Activated CD4-positive, alpha-beta T cell treated with anti-CD3 and anti-CD28 coated beads, Interleukin-2, amount 50 U/mL, for 24 hours (primary cell): ENCODE results near the gene KCNK4.
"Not testable (repeated sequence)": the region's sequence is repeated elsewhere in the genome, so short reads cannot be mapped to it uniquely, and the experiment has no call there.

Experiments used
- DNase-seq, 2 donors: peaks; one replicate each; pipeline ENCODE4 v3.0.0-alpha.2; 2020; ENCODE audit warnings: low read depth in 1 of 2, low spot score in 1 of 2

The KCNK4 gene

DNA sequence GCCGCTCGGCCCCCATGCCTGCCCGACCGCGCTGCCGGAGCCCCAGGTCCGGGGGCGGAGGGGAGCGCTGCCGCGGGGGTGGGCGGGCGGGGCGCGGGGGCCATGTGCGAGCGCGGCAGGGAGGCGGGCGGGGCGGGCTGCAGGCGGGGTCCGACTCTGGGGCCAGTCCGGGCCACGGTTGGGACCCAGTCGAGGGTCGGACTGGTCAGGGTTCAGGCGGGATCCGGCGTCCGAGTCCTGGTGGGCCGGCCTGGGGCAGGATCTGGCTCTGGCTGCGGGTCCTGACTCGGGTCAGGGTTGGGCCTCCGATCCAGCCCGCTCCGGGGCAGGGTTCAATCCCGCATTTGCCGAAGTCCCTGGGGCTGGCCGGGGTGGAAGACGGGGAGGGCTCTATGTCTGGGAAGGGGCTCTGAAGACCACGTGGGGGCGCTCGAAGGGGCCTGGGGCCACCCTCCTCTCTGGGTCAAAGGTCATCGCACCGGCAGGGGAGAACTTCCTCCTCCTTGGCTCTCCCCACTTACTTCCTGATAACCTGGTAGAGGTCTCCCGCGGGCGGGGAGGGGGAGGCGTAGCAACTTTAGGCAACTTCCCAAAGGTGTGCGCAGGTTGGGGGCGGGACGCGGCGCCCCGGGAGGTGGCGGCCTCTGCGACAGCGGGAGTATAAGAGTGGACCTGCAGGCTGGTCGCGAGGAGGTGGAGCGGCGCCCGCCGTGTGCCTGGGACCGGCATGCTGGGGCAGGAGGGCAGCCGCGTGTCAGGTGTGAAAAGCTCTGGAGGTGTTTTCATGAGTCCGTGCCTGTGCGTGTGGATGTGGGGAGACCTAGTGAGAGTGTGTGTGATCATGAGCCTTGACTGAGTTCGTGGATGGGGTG is 14.8 kb downstream of the KCNK4 start:
- DNase-seq, result peak; percentile 56 to 61

GRCh38 chr11:64306563-64306875 is 15.4 kb downstream of the KCNK4 start:
- no peak for DNase-seq

- DNase-seq, result no peak
These were observed 15.9 kb downstream of the KCNK4 start for GRCh38 chr11:64306876-64307622.

DNA sequence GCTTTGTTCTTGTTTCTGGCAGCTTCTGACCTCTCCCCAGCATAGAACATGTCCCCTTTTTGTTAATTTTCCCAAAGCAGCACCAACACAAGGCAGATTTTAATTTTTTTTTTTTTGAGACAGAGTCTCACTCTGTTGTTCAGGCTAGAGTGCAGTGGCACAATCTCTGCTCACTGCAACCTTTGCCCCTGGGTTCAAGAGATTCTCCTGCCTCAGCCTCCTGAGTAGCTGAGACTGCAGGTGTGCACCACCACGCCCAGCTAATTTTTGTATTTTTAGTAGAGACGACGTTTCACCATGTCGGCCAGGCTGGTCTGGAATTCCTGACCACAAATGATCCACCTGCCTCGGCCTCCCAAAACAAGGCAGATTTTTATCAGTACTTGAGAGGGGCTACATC is 16.7 kb downstream of the KCNK4 start:
- DNase-seq, result not testable (repeated sequence)

- DNase-seq, result no peak
These were observed 21.8 kb downstream of the KCNK4 start for GRCh38 chr11:64312947-64313346.

DNA sequence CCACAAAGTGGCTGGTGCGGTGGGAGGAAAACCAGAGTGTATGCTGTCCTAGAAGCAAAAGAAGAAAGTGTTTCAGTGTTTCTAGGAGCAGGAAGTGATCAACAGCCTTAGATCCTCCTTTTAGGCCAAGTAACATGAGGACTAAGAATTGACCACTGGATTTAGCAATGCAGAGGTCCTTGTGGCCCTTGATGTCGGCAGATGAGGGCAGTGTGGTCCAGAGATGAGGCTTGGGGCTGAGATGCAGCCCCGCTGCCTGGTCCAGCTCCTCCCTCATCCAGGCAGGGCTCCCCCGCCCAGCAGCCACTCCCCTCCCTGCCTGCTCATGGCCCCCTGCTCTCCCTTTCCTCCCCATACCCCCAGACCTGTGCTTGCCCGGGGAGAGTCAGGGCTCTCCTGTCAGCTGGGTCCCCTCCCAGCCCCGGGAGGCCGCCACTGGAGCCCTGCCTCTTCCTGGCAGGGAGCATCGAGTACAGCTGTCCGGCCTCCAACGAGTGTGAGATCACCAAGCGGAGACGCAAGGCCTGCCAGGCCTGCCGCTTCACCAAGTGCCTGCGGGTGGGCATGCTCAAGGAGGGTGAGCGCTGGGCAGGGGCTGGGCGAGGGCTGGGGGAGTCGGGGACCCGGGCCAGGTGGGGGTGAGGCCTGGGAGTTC is 22.5 kb downstream of the KCNK4 start:
- DNase-seq, result no peak

DNA sequence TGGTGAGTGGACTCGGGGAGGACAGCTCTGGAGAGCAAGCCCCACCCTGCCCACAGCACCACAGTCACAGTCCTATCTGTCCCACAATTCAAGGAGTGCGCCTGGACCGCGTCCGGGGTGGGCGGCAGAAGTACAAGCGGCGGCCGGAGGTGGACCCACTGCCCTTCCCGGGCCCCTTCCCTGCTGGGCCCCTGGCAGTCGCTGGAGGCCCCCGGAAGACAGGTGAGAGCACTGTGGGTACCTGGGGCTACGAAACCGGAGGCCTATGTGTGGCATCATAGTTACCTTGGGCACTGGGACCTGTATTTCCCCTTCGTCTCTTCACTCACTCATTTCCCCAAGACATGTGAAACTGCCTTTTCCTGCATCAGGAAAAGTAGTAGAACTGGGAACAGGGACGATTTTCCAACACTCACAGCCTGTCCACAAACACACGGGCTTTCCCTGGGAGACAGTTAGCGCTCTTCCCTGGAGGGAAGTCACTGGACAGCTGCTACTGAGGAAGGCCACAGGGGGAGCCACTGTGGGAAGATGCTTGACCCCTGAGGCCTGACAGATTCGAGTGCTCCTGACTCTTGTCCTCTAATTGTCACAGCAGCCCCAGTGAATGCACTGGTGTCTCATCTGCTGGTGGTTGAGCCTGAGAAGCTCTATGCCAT is 23.2 kb downstream of the KCNK4 start:
- no peak for DNase-seq

DNA sequence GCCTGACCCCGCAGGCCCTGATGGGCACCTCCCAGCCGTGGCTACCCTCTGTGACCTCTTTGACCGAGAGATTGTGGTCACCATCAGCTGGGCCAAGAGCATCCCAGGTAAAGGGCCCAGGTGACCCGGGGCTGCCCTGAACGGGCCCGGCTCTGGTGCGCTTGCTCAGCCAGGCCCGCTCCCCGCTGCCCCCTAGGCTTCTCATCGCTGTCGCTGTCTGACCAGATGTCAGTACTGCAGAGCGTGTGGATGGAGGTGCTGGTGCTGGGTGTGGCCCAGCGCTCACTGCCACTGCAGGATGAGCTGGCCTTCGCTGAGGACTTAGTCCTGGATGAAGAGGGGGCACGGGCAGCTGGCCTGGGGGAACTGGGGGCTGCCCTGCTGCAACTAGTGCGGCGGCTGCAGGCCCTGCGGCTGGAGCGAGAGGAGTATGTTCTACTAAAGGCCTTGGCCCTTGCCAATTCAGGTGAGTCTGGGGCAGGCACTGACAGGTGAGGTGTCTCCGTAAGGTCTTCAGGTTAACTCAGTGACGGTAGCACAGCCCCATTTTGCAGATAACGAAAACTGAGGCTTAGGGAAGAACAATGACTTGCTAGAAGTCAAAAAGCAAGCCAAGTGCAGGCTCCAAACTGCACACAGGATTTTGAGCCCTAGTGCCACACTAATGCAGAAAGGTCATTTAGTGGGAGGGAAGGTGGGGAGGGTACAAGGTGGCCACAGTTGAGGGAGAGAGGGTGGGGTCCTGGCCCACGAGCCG is 23.9 kb downstream of the KCNK4 start:
- DNase-seq, result no peak

GRCh38 chr11:64315667-64316526 is 24.8 kb downstream of the KCNK4 start:
- DNase-seq, result not testable (repeated sequence)

GRCh38 chr11:64316672-64317324 is 25.7 kb downstream of the KCNK4 start:
- no peak for DNase-seq

- DNase-seq, result peak; percentile 86 to 99
These were observed 26.3 kb downstream of the KCNK4 start, which contains the start of gene TRMT112 for GRCh38 chr11:64317325-64317960. TRMT112 (minus strand) TSS chr11:64317559; CDS start chr11:64317526, 33 bp downstream.

GRCh38 chr11:64317961-64318765 is 27.1 kb downstream of the KCNK4 start, which contains the start of gene PRDX5:
PRDX5 (plus strand) TSS chr11:64318121; CDS start chr11:64318216, 95 bp downstream.
- peak; percentile 91 for DNase-seq

- no peak for DNase-seq
These were observed 28.0 kb downstream of the KCNK4 start for GRCh38 chr11:64318766-64319761.

- DNase-seq, result no peak
These were observed 29.5 kb downstream of the KCNK4 start for GRCh38 chr11:64320556-64320955.

GRCh38 chr11:64321026-64321425 is 29.9 kb downstream of the KCNK4 start:
- DNase-seq, result no peak

GRCh38 chr11:64321533-64321932 is 30.4 kb downstream of the KCNK4 start:
- no peak for DNase-seq

DNA sequence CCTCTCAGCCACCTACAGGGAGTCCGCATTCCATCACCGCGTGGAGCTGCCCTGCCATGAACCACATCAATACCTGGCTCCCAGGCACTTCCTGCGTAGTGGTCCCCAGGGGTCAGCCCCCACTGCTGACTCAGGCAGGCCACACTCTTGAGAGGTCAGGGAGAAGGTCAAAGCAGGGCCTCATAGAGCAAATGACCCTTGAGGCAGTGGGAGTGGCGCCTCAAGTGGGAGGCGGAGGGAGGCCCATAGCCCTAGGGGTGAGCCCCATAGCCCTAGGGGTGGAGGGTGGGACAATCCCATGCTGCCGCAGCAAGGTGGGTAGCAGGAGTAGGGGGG is 31.8 kb downstream of the KCNK4 start:
- no peak for DNase-seq
